Endodermal cell (in vitro differentiated cells): ENCODE results near the gene SNX9. TPM values are rescaled to one million over a fixed set of nuclear protein-coding genes. Genes with fewer than 3 reads are reported as not detected.
A peak's percentile ranks its signal among the peaks of the same experiment; 100 is the strongest.

Experiments
- DNase-seq: peaks from one replicate; pipeline ENCODE4 v3.0.0-alpha.2; 2017
- H3K27ac ChIP-seq: 2 replicates; pipeline ENCODE4 v1.5.1; 2013; ENCODE audit warnings: mild to moderate bottlenecking, low read depth, low read length, moderate library complexity
- H3K27me3 ChIP-seq: 2 replicates; pipeline ENCODE4 v1.6.1; 2013; ENCODE audit warnings: mild to moderate bottlenecking, low read length, moderate library complexity; ENCODE audit not compliant: insufficient read depth, control insufficient read depth, poor library complexity, severe bottlenecking
- H3K36me3 ChIP-seq: 2 replicates; pipeline ENCODE4 v1.7.0; 2013; ENCODE audit warnings: mild to moderate bottlenecking, low read length, moderate library complexity; ENCODE audit not compliant: control insufficient read depth, insufficient read depth
- H3K4me1 ChIP-seq: one replicate; pipeline ENCODE4 v1.7.0; 2013; ENCODE audit warnings: low read length; ENCODE audit not compliant: control insufficient read depth, insufficient read depth
- H3K4me3 ChIP-seq: 2 replicates; pipeline ENCODE4 v1.5.1; 2013; ENCODE audit warnings: mild to moderate bottlenecking, low read length, moderate library complexity
- H3K9ac ChIP-seq: 2 replicates; pipeline ENCODE4 v1.6.1; 2013; ENCODE audit warnings: mild to moderate bottlenecking, low read length, moderate library complexity; ENCODE audit not compliant: poor library complexity, severe bottlenecking; ENCODE audit errors: extremely low read depth
- H3K9me3 ChIP-seq: 2 replicates; pipeline ENCODE4 v1.6.1; 2013; ENCODE audit warnings: mild to moderate bottlenecking, low read length, moderate library complexity; ENCODE audit not compliant: control insufficient read depth
- H3K27ac Mint-ChIP-seq: 2 replicates; pipeline ENCODE4 v1.8.0; 2020; ENCODE audit warnings: mixed read lengths
- H3K27me3 Mint-ChIP-seq: 2 replicates; pipeline ENCODE4 v1.8.0; 2021; ENCODE audit warnings: mild to moderate bottlenecking, mixed read lengths; ENCODE audit not compliant: insufficient read depth
- H3K36me3 Mint-ChIP-seq: 2 replicates; pipeline ENCODE4 v1.8.0; 2020; ENCODE audit warnings: low read depth, mixed read lengths
- H3K4me1 Mint-ChIP-seq: 2 replicates; pipeline ENCODE4 v1.8.0; 2020; ENCODE audit warnings: mixed read lengths
- H3K4me3 Mint-ChIP-seq: 2 replicates; pipeline ENCODE4 v1.8.0; 2020; ENCODE audit warnings: mild to moderate bottlenecking, moderate library complexity, mixed read lengths
- H3K9me3 Mint-ChIP-seq: 2 replicates; pipeline ENCODE4 v1.8.0; 2020; ENCODE audit warnings: mild to moderate bottlenecking, mixed read lengths
- WGBS, 2 experiments: methylation state at CpG; one replicate each; pipeline versions ENCODE4 v1.1.5 to v1.1.7; 2013; ENCODE audit warnings: missing lambda C conversion rate in 2 of 2, mixed read lengths in 1 of 2; ENCODE audit not compliant: insufficient coverage in 1 of 2, insufficient read length in 1 of 2; 5-methylcytosine and 5-hydroxymethylcytosine counted together
- total RNA-seq, 2 donors: library from RNA; stranded (reverse); fragmentation: NEBNext Ultra II Directional in 1 of 2; extraction: Animal tissue kit (Norgen Biotek cat#: 25700) in 1 of 2; gene quantifications; 2 replicates in 1 of 2; 3 replicates in 1 of 2; pipeline ENCODE4 v1.2.1, GENCODE V29; 2021
- TF ChIP-seq, protein P1 (sequence below): fragments of 200-600 bp; sonication (generic); conservative IDR thresholded peaks from 2 replicates; pipeline ENCODE4 v1.5.0; 2021; ENCODE audit warnings: antibody characterized with exemption, mild to moderate bottlenecking

The SNX9 gene
- total RNA-seq, 2 donors from 2014 or later: 30.6 to 33.0 TPM

DNA sequence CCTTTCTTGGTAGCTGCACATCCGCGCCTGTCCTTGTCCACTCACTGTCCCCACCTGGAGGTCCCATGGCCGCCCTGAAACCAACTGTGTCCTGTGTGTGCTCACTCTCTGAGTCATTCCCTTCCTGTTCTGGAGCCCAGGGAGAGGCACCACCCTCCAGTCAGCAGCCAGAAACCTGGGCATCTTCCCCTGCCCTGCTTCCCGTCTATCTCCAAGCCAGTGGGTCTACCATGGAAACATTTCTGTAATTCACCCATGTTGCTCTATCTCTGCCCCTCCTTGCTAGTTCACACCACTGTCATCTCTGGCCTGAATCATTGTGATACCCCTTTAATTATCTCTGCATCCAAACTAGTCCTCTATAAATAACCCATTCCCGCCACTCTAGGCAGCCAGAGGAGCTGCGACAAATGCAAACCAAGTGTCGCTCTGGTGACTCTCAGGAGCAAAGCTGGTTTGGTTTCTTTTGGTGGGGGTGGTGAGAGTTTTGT, 129.9 kb downstream of the SNX9 start:
- Histone ChIP-seq H3K4me3 (no peak overlapping the region), H3K9ac (no peak overlapping the region), H3K4me1 (peaks cover 13% of the 10 kb centered on the region), H3K9me3 (peaks cover 14% of the 10 kb centered on the region), H3K27ac (no peak overlapping the region), H3K36me3 (no peaks in the 10 kb centered on the region), H3K27me3 (no peaks in the 10 kb centered on the region)
- peaks cover 2% of the 10 kb centered on the region for H3K36me3 Mint-ChIP-seq
- TF ChIP-seq, protein P1, sequence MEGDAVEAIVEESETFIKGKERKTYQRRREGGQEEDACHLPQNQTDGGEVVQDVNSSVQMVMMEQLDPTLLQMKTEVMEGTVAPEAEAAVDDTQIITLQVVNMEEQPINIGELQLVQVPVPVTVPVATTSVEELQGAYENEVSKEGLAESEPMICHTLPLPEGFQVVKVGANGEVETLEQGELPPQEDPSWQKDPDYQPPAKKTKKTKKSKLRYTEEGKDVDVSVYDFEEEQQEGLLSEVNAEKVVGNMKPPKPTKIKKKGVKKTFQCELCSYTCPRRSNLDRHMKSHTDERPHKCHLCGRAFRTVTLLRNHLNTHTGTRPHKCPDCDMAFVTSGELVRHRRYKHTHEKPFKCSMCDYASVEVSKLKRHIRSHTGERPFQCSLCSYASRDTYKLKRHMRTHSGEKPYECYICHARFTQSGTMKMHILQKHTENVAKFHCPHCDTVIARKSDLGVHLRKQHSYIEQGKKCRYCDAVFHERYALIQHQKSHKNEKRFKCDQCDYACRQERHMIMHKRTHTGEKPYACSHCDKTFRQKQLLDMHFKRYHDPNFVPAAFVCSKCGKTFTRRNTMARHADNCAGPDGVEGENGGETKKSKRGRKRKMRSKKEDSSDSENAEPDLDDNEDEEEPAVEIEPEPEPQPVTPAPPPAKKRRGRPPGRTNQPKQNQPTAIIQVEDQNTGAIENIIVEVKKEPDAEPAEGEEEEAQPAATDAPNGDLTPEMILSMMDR: no peak
- DNase-seq: no peak
- no peak overlapping the region for H3K4me3 Mint-ChIP-seq
- no peaks in the 10 kb centered on the region for H3K27me3 Mint-ChIP-seq
- H3K27ac Mint-ChIP-seq: no peak overlapping the region
- peaks cover 23% of the 10 kb centered on the region for H3K4me1 Mint-ChIP-seq
- WGBS, 2 experiments: 97% methylated on average over 4 to 7 of the region's 7 CpGs
- H3K9me3 Mint-ChIP-seq: peaks cover 19% of the 10 kb centered on the region

DNA sequence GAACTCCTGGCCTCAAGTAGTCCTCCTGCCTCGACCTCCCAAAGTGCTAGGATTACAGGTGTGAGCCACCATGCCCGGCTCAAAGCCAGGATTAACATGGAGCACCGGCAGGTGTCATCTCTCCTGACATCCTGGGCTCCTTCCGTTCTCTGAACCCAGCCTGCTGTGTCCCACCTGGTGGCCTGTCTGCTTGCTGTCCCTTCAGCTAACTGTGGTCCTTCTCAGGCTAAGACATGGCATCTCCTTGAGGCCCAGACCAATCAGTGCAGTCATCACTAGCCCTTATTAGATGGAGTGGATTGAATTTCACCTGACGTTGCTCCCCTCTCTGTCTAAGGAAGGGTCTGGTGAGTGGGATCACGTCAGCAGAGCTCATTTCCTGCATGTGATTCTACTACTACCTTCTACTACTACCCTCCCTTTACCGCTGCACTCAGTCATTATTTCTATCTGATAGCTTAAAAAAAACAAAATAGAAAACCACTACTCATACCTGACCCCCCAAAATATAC, 130.6 kb downstream of the SNX9 start:
- no peak overlapping the region for H3K27ac ChIP-seq
- H3K4me3 Mint-ChIP-seq: peak overlapping the region; percentile 12
- 89% methylated on average over 5 to 7 of the region's 7 CpGs for WGBS, 2 experiments
- H3K9me3 Mint-ChIP-seq: peaks cover 26% of the 10 kb centered on the region
- peaks cover 22% of the 10 kb centered on the region for H3K9me3 ChIP-seq
- peak overlapping the region; percentile 92 for H3K27ac Mint-ChIP-seq
- peaks cover 3% of the 10 kb centered on the region for H3K36me3 Mint-ChIP-seq
- no peaks in the 10 kb centered on the region for H3K27me3 Mint-ChIP-seq
- no peak for DNase-seq
- H3K9ac ChIP-seq: no peak overlapping the region
- TF ChIP-seq, protein P1: no peak
- no peaks in the 10 kb centered on the region for H3K36me3 ChIP-seq
- H3K4me1 ChIP-seq: peaks cover 13% of the 10 kb centered on the region
- H3K4me1 Mint-ChIP-seq: peaks cover 23% of the 10 kb centered on the region
- H3K27me3 ChIP-seq: no peaks in the 10 kb centered on the region
- H3K4me3 ChIP-seq: peak overlapping the region; percentile 65

DNA sequence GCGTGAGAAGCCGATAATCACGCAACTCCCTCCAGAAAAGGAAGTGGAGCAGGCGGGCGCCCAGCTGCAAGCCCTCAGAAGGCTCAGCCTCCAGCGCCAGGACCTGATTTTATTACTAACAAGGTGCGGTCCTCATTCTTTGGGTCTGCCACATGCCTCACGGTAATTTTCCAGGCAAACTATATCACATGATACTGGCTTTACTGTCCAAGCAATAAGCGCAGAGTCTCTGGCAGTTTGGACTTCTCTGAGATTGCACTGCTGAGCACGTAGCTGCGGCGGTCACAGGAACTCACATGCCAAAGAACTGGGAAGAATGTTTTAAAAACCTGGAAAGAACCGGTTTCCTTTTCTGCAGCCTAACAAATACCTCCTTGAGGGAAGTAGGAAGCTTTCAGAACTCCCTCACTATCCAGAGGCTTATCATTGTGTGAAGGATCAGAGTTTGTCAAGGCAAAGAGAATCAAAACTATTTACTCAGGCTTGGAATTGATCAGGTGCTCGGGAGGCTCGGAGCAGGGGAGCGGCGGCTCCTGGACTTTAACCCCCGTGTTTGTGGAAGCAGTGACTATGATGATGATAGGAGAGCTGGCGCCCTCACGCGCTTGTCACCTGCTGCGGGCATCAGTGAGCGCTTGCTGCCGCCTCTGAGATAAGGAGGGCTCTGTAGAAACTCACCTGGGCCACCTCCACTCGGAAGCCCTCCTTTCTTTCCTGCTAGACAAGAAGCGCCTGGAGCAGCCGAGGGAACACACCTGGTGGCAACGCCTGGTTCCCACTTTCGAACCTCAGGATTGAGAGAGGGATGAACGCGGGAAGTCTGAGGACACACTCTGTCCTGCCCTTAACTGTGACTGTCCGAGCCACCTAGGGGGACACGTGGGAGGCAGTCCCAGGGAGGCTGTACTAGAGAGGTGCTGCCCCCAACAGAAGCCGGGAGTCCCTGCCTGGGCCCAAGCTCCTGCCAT, 131.4 kb downstream of the SNX9 start:
- no peaks in the 10 kb centered on the region for H3K27me3 Mint-ChIP-seq
- peaks cover 33% of the 10 kb centered on the region for H3K9me3 Mint-ChIP-seq
- Histone ChIP-seq H3K4me3 (peak overlapping the region; percentile 65), H3K36me3 (no peaks in the 10 kb centered on the region), H3K27ac (peak overlapping the region; percentile 19), H3K9ac (peak overlapping the region; percentile 42), H3K4me1 (peaks cover 13% of the 10 kb centered on the region), H3K27me3 (no peaks in the 10 kb centered on the region), H3K9me3 (peaks cover 27% of the 10 kb centered on the region)
- peak overlapping the region; percentile 12 for H3K4me3 Mint-ChIP-seq
- TF ChIP-seq, protein P1: peak; percentile 16
- H3K36me3 Mint-ChIP-seq: peaks cover 4% of the 10 kb centered on the region
- peaks cover 23% of the 10 kb centered on the region for H3K4me1 Mint-ChIP-seq
- 82 to 89% methylated on average over 26 to 34 of the region's 34 CpGs for WGBS, 2 experiments
- peak; percentile 83 for DNase-seq
- H3K27ac Mint-ChIP-seq: peak overlapping the region; percentile 92
